Erythroblast (primary cell): Measurements from ENCODE around the gene XPR1.

Experiments used
- GATA1 ChIP-seq: IDR thresholded peaks from 2 replicates; pipeline ENCODE4 v1.6.1; 2011; ENCODE audit warnings: low read depth, mild to moderate bottlenecking, control low read depth, low read length, moderate library complexity
- POLR2A ChIP-seq: IDR thresholded peaks from 2 replicates; pipeline ENCODE4 v1.6.1; 2011; ENCODE audit warnings: mild to moderate bottlenecking, low read length

- no peak for TF ChIP-seq POLR2A
- TF ChIP-seq GATA1: no peak
Measured at GRCh38 chr1:180889325-180889724, 257.5 kb downstream of the XPR1 start.
